SH-SY5Y (cell line): ENCODE measurements around the gene GJB6.

ENCODE experiments used
- GATA2 ChIP-seq: IDR thresholded peaks from 2 replicates; pipeline ENCODE4 v1.6.1; 2011; ENCODE audit warnings: mild to moderate bottlenecking, low read depth, low read length
- GATA3 ChIP-seq: IDR thresholded peaks from 2 replicates; pipeline ENCODE4 v1.6.1; 2011; ENCODE audit warnings: low read depth, mild to moderate bottlenecking, low read length, moderate library complexity

GRCh38 chr13:20222553-20222952 is 9.6 kb downstream of the GJB6 start:
- TF ChIP-seq GATA3: no peak
- no peak for TF ChIP-seq GATA2
